Mucosa of descending colon (tissue), 3 donors: ENCODE measurements around the gene SDK2. TPM values are rescaled to one million over a fixed set of nuclear protein-coding genes. Genes with fewer than 3 reads are reported as not detected.
A peak's percentile ranks its signal among the peaks of the same experiment; 100 is the strongest.

Source experiments
- ATAC-seq: fragments of 200-7000 bp; cut with Tn5 transposase; one replicate; pipeline ENCODE4 v1.9.1; 2020; ENCODE audit warnings: mild to moderate bottlenecking, moderate library complexity
- DNase-seq, 3 donors: peaks; one replicate each; pipeline ENCODE4 v3.0.0-alpha.2; 2020
- H3K36me3 ChIP-seq: fragments of 200-600 bp; one replicate; pipeline ENCODE4 v1.8.0; 2021; ENCODE audit warnings: low read depth, mild to moderate bottlenecking
- H3K4me1 ChIP-seq: fragments of 200-600 bp; one replicate; pipeline ENCODE4 v1.8.0; 2021; ENCODE audit warnings: low read depth, mild to moderate bottlenecking
- H3K4me3 ChIP-seq: fragments of 200-600 bp; one replicate; pipeline ENCODE4 v1.8.0; 2021; ENCODE audit warnings: mild to moderate bottlenecking
- H3K9me3 ChIP-seq: fragments of 200-600 bp; one replicate; pipeline ENCODE4 v1.8.0; 2021; ENCODE audit warnings: mild to moderate bottlenecking
- CTCF ChIP-seq: fragments of 200-600 bp; IDR thresholded peaks from one replicate; pipeline ENCODE4 v1.8.0; 2022; ENCODE audit warnings: antibody characterized with exemption, mild to moderate bottlenecking
- intact Hi-C, 2 donors: fragments of 100-400 bp; cut with DNase I in 1 of 2; cut with micrococcal nuclease in 1 of 2; formaldehyde crosslinking; loops; one replicate each; pipeline versions ENCODE4 v1.11.0 to v1.11.1; 2022; cut with DNase I, micrococcal nuclease
- total RNA-seq, 3 donors: library from RNA; stranded (reverse); fragmentation: NEBNext Ultra II Directional in 2 of 3; extraction: Animal tissue kit (Norgen Biotek cat#: 25700) in 2 of 3; gene quantifications; one replicate each; pipeline versions ENCODE4 v1.2.1 to v1.2.4, GENCODE V29; 2021 to 2023
- donor health status: DM: no; HTN: no; CAD: no; lungs with moderate emphysema.
- donor health status: DM: no; HTN: no; CAD: no.
- donor health status: DM: no; HTN: yes; CAD: no.

The SDK2 gene
- total RNA-seq, 3 donors from 2014 or later: 1.2 to 1.6 (median 1.3) TPM

GRCh38 chr17:73647772-73648542 lies 3.7 kb upstream of the SDK2 start:
- intact Hi-C loops: no loop called here
- no peaks in the 10 kb centered on the region for H3K9me3 ChIP-seq
- no peaks in the 10 kb centered on the region for H3K36me3 ChIP-seq
- no peak for TF ChIP-seq CTCF
- ATAC-seq (no peak), DNase-seq (no peak)
- H3K4me1 ChIP-seq: peaks cover 35% of the 10 kb centered on the region
- H3K4me3 ChIP-seq: no peak overlapping the region

- H3K4me3 ChIP-seq: no peak overlapping the region
- intact Hi-C loops: no loop called here
- H3K36me3 ChIP-seq: no peaks in the 10 kb centered on the region
- TF ChIP-seq CTCF: no peak
- ATAC-seq (no peak), DNase-seq (no peak)
- H3K9me3 ChIP-seq: no peaks in the 10 kb centered on the region
- H3K4me1 ChIP-seq: peaks cover 39% of the 10 kb centered on the region
Measured at GRCh38 chr17:73647301-73647695, 3.1 kb upstream of the SDK2 start.

GRCh38 chr17:73646409-73647300 lies 2.4 kb upstream of the SDK2 start:
- H3K4me1 ChIP-seq: peaks cover 39% of the 10 kb centered on the region
- no peak overlapping the region for H3K4me3 ChIP-seq
- no peak for TF ChIP-seq CTCF
- no peaks in the 10 kb centered on the region for H3K36me3 ChIP-seq
- ATAC-seq (no peak), DNase-seq (no peak)
- H3K9me3 ChIP-seq: no peaks in the 10 kb centered on the region
- intact Hi-C loops: no loop called here

- no peaks in the 10 kb centered on the region for H3K9me3 ChIP-seq
- peaks cover 27% of the 10 kb centered on the region for H3K4me1 ChIP-seq
- no peak overlapping the region for H3K4me3 ChIP-seq
- ATAC-seq: peak; percentile 68
- no peak for TF ChIP-seq CTCF
- intact Hi-C loops: no loop called here
- peak in 2 of 3 donors; percentile 30 to 70 for DNase-seq
- H3K36me3 ChIP-seq: no peaks in the 10 kb centered on the region
Measured at GRCh38 chr17:73645050-73645871, 1.0 kb upstream of the SDK2 start.

GRCh38 chr17:73643852-73644144 lies 447 bp downstream of the SDK2 start:
- Histone ChIP-seq H3K4me1 (peaks cover 16% of the 10 kb centered on the region), H3K4me3 (no peak overlapping the region), H3K36me3 (no peaks in the 10 kb centered on the region), H3K9me3 (no peaks in the 10 kb centered on the region)
- DNase-seq (no peak), ATAC-seq (no peak)
- intact Hi-C loops: no loop called here
- TF ChIP-seq CTCF: no peak
